ENCODE results near the gene GPR171.

- TF ChIP-seq, protein P1, sequence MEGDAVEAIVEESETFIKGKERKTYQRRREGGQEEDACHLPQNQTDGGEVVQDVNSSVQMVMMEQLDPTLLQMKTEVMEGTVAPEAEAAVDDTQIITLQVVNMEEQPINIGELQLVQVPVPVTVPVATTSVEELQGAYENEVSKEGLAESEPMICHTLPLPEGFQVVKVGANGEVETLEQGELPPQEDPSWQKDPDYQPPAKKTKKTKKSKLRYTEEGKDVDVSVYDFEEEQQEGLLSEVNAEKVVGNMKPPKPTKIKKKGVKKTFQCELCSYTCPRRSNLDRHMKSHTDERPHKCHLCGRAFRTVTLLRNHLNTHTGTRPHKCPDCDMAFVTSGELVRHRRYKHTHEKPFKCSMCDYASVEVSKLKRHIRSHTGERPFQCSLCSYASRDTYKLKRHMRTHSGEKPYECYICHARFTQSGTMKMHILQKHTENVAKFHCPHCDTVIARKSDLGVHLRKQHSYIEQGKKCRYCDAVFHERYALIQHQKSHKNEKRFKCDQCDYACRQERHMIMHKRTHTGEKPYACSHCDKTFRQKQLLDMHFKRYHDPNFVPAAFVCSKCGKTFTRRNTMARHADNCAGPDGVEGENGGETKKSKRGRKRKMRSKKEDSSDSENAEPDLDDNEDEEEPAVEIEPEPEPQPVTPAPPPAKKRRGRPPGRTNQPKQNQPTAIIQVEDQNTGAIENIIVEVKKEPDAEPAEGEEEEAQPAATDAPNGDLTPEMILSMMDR (tag by site-specific recombination; IDR thresholded peaks at IDR 0.05) = no peak
- TF ChIP-seq TCF7L2 (IDR thresholded peaks at IDR 0.05; ENCODE audit: borderline replicate concordance, low read depth, low read length) (no peak), ZNF133 (tag by site-specific recombination; IDR thresholded peaks at IDR 0.05) (no peak), ZNF274 (IDR thresholded peaks at IDR 0.05; ENCODE audit: low read length) (no peak), ZNF274 (tag by site-specific recombination; IDR thresholded peaks at IDR 0.05; ENCODE audit: borderline replicate concordance) (no peak)
- TF ChIP-seq, protein P2, sequence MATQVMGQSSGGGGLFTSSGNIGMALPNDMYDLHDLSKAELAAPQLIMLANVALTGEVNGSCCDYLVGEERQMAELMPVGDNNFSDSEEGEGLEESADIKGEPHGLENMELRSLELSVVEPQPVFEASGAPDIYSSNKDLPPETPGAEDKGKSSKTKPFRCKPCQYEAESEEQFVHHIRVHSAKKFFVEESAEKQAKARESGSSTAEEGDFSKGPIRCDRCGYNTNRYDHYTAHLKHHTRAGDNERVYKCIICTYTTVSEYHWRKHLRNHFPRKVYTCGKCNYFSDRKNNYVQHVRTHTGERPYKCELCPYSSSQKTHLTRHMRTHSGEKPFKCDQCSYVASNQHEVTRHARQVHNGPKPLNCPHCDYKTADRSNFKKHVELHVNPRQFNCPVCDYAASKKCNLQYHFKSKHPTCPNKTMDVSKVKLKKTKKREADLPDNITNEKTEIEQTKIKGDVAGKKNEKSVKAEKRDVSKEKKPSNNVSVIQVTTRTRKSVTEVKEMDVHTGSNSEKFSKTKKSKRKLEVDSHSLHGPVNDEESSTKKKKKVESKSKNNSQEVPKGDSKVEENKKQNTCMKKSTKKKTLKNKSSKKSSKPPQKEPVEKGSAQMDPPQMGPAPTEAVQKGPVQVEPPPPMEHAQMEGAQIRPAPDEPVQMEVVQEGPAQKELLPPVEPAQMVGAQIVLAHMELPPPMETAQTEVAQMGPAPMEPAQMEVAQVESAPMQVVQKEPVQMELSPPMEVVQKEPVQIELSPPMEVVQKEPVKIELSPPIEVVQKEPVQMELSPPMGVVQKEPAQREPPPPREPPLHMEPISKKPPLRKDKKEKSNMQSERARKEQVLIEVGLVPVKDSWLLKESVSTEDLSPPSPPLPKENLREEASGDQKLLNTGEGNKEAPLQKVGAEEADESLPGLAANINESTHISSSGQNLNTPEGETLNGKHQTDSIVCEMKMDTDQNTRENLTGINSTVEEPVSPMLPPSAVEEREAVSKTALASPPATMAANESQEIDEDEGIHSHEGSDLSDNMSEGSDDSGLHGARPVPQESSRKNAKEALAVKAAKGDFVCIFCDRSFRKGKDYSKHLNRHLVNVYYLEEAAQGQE (tag by site-specific recombination; IDR thresholded peaks at IDR 0.05) = no peak
Observed at GRCh38 chr3:151197981-151198767, 4.8 kb downstream of the GPR171 start.

Measured in HEK293 (cell line).